ENCODE data around the gene MLN.

MLN gene

GRCh38 chr6:33813990-33814985 is 10.5 kb upstream of the MLN start:
- no peak for DNase-seq

- DNase-seq = no peak
These were observed 9.6 kb upstream of the MLN start for GRCh38 chr6:33813246-33813904.

DNA sequence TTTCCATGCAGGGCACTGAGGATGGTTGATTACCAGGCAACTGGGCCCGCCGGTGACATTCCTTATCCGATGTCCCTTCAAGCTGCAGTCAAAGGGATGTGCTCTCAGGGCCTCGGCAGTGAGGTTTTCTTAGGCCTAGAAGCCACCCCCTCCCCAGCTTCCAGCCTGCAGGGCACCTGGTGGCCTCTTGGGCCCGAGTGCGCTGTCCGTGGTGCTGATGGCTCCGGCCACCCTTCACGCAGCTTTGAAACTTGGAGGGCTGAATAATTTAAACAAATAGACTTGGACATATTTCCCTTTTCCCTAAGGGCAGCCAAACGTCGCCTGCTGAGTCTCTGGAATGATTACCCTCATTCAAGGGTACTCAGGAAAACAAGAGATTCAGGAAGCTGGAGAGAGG is 8.9 kb upstream of the MLN start:
- DNase-seq = peak; percentile 66 to 91 (median 80)

- DNase-seq = no peak
These were observed 5.8 kb upstream of the MLN start for GRCh38 chr6:33809594-33809993.

- DNase-seq = peak; percentile 22 to 78 (median 47)
These were observed 4.9 kb upstream of the MLN start for GRCh38 chr6:33808641-33809180.

DNA sequence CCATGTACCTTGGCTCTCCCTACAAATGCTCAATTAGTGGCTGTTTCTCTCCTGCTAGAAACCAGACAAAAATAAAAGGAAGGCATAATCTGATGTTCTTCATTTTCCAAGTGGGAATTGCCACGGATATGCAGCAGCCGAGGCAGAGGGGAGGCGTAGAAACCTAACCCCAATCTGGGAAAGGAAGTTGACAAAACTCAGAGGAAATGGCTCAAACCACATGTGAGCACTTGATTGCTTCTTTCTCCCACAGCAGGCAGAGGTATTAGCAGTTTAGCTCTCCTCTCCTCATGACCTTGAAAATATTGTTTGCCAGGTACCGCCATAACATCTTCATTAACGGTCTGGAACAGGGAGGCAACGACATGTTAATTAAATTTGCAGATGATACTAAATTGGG is 3.8 kb upstream of the MLN start:
- no peak for DNase-seq

GRCh38 chr6:33806841-33807240 is 3.0 kb upstream of the MLN start:
- DNase-seq = no peak

GRCh38 chr6:33802186-33802958 is 1.4 kb downstream of the MLN start:
- DNase-seq = no peak

GRCh38 chr6:33801611-33802010 is 2.2 kb downstream of the MLN start:
- no peak for DNase-seq

DNA sequence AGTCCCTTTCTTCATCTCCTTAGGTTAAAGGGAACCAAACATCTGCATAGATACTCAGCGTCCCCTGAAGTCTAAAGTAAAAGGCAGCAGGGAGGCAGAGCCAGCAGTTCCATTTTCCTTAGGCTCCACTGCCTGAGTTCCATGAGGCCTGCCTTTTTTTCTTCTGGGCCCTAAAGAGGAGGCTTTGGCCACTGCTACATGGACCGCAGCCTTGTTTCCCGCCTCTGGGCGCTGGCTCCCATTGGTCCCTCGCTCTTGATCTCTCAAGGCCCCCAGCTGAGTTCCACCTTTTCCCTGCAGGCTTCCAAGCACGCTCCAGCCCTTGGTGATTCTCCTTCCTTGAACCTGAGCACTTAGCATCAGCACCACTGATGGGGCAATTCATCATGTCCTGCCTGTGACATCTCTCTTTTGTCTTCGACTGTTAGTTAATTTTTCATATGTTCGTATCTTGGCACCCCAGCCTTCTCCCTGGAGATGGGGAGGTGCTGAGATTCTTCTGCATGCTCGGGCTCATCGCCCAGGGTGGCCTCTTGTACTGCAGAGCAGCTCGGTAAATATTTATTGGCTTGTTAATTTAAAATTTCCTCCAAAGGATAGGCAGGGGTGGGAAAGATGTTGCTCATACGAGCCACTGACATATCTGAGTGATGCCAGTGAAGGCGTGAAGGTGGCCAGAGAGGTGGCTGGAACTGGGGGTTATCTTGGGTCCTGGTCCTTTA is 3.4 kb downstream of the MLN start:
- DNase-seq = no peak

DNA sequence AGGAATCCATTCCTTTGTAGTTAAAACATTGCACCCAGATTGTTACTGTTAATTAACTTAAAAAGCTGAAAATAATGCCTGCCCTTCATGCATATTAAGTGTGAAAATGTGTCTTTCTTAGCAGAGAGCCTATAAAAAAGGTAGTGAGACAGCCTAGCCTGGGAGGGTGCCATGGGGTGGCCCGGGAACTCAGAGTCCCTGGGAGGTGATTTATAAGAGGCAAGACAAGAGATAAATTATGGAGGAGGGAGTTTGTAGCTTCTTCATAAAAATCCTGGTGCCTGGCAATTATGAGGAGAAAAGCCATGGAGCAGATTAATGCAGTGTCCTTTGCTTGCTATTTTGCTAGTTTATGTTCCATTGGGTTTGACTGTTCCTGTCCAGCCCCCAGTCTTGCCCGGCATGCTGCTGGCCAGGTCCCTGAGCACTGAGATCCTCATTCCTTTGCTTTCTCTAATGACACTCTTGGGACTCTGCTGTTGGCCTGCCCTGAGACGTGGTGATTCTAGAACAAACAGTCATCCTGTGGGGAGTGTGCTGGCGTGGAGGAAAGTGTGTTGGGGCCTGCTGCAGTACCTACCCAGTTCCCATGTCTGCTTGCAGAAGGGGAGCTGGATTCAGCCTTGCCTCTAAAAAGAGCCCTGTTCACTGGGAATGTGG is 4.2 kb downstream of the MLN start:
- no peak for DNase-seq

GRCh38 chr6:33798343-33798848 is 5.4 kb downstream of the MLN start:
- no peak for DNase-seq

DNA sequence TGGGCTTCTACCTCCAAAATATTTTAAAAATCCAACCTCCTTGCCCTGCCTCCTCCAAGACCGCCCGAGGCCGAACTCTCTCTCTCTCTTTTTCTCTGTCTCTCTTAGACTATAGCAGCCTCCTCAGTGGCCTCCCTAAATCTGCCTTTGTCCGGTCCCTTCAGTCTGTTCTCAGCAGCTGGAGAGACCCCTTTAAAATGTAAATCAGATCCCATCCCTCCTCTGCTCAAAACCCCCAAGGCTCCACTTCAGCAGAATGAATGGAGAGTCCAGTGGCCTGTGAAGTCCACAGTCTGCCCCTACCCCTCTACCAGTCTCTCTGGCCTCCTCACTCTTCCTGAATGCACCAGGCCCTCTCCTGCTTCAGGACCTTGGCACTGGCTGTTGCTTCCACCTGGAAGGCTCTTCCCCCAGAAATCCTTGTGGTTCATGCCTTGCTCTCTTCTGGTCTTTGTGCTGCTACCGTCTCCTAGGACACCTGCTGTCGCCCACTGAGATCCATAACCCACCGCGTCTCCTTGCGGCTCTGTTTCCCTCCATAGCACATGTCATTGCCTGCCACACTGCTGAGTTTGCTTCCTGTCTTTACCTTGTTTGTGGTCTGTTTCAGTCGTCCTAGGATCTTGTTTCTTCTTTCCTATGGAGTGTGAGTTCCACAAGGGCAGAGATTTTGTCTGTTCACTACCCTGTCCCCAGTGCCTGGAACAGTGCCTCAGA is 6.0 kb downstream of the MLN start:
- peak in 1 of 3 experiments; percentile 9 for DNase-seq

DNA sequence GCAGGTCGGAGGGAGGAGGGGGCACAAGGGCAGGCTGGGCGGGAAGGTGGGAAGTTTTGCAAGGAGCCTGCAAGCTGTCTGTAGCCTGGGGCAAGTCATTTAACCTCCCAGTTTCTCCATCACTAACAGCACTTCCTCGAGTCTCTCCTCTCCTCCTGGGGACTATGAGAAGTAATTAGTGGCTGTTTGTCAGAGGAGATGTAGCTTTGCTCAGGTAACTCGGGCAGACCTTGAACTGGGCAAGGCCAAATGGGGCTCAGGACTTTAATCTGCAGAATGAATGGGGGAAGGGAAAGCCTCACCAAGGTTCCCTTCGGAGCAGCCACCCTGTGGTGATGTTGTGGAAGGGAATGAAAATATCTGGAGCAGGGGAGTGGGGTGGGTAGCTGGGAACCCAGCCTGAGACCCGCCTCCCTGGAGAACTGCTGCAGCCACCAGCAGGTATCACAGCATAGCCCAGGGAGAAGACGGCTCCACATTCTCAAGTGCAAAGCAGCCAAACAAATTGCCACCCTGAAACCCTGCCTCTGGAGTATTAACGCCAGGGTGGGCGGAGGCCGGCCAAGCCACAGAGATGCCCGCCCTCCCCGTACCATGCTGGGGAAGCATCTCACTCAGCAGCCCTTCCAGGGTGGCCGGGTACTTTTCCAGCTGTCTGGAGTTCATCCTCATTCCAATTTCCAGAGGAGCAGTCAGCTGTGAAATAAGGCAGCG is 8.7 kb downstream of the MLN start:
- DNase-seq = peak in 1 of 3 experiments; percentile 16

GRCh38 chr6:33792981-33793380 is 10.8 kb downstream of the MLN start:
- DNase-seq = no peak

- DNase-seq = no peak
These were observed 12.2 kb downstream of the MLN start for GRCh38 chr6:33791620-33792019.

DNA sequence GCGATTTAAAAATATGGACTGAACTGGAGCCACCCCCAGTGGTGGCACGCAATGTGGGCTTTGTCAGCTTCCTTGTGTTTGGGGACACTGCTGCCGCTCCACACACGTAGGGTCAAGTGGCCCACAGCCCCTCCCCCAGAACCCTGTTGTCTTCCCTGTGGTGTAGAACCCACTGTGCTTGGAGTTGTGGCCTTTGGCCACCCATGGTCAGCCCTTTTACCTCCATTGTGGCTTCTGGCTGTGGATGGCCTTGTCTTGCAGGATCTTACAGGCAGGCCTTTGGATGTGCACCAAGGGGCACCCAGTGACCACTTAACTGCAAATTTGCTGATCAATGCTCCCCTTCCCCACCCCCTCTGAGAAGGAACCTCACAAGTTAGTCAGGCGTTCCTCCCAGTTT is 12.9 kb downstream of the MLN start:
- no peak for DNase-seq

DNA sequence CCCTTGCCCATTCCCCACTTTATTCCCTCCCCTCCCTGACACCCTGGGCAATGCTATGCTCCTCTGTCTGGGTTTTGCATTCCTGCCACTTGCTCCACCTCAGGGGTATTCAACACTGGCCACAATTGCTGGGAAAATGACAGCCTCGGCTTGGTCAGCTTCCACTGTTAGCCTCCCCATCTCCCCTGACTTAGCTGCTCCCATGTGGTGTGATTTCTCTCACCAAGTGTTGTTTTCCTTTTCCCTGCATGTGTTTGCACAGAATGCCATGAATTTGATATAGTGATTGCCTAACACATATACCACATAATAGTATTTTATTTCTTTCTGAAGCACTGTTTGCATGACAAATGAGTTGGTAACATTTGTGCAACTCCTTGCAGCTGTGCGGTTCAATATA is 13.4 kb downstream of the MLN start:
- DNase-seq = no peak

DNA sequence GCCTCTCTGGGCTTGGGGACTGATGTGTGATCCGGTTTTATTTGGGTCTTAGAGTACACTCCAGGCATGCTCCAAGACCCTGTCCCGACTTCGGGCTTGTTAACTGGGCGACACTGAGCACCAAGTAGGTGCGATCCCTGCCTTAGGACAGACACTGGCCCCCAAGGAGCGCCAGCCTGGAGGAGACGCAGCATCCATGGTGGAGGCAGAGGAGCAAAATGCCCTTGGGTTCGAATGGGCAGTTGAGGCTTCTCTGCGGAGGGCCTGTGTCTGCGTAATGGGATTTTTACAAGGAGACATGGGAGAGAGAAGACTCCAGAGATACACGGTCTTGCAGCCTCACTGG is 14.3 kb downstream of the MLN start:
- no peak for DNase-seq
